ENCODE measurements around the gene ATP6V1B1. TPM values are rescaled to one million over a fixed set of nuclear protein-coding genes. Genes with fewer than 3 reads are reported as not detected.

Gene ATP6V1B1
- total RNA-seq, 1 experiment from 2014 or later = 7.8 TPM

GRCh38 chr2:70984228-70984575 lies 48.5 kb downstream of the ATP6V1B1 start:
- no TSS peak for BruUV-seq (replicated peaks)
- ChIA-PET POLR2A (ENCODE audit: unreplicated experiment) (no interaction called here), CTCF (interaction anchor here (0.6 to 0.7 kb wide), 3 partner anchors 11 to 84 kb away, joined by 4 to 11 read pairs (median 7); partner anchors contain the start of gene NAGK)
- H3K4me2 ChIP-seq = no peak overlapping the region
- no peak overlapping the region for H3K4me3 ChIP-seq
- H3K9me2 ChIP-seq (ENCODE audit: insufficient read depth) = no peaks in the 10 kb centered on the region
- no peak for DNase-seq
- no peaks in the 10 kb centered on the region for H3K79me2 ChIP-seq (ENCODE audit: low read depth)
- H2AFZ ChIP-seq = no peak overlapping the region
- no peak overlapping the region for H3K27ac ChIP-seq
- no peaks in the 10 kb centered on the region; the same call in 1 of the 2 replicates for H4K20me1 ChIP-seq (ENCODE audit: insufficient read depth)
- TF ChIP-seq EZH2 (IDR thresholded peaks at IDR 0.05; ENCODE audit: low read depth) (no peak), CTCF (conservative IDR thresholded peaks at IDR 0.05) (no peak)
- intact Hi-C loops (cut with micrococcal nuclease; ENCODE audit: unreplicated experiment) = no loop called here
- no peaks in the 10 kb centered on the region for H3K4me1 ChIP-seq (replicated peaks; ENCODE audit: insufficient read depth)
- H3K9me3 ChIP-seq (ENCODE audit: insufficient read depth, low read depth) = no peaks in the 10 kb centered on the region
- H3K36me3 ChIP-seq (ENCODE audit: low read depth) = no peaks in the 10 kb centered on the region
- H3F3A ChIP-seq (ENCODE audit: insufficient read depth, low read depth) = no peaks in the 10 kb centered on the region
- H3K27me3 ChIP-seq (ENCODE audit: insufficient read depth, low read depth) = no peaks in the 10 kb centered on the region

- peak in 1 of 2 experiments; percentile 52 for DNase-seq
Observed at GRCh38 chr2:70984576-70985282, 49.0 kb downstream of the ATP6V1B1 start.

GRCh38 chr2:70985283-70985688 lies 49.6 kb downstream of the ATP6V1B1 start:
- Histone ChIP-seq H3K27me3 (ENCODE audit: insufficient read depth, low read depth) (no peaks in the 10 kb centered on the region), H3K27ac (no peak overlapping the region), H3F3A (ENCODE audit: insufficient read depth, low read depth) (no peaks in the 10 kb centered on the region), H3K79me2 (ENCODE audit: low read depth) (no peaks in the 10 kb centered on the region), H3K4me2 (no peak overlapping the region), H3K36me3 (ENCODE audit: low read depth) (no peaks in the 10 kb centered on the region), H2AFZ (no peak overlapping the region), H3K9me3 (ENCODE audit: insufficient read depth, low read depth) (no peaks in the 10 kb centered on the region), H3K9me2 (ENCODE audit: insufficient read depth) (no peaks in the 10 kb centered on the region), H3K4me3 (no peak overlapping the region), H4K20me1 (ENCODE audit: insufficient read depth) (no peaks in the 10 kb centered on the region; the same call in 1 of the 2 replicates), H3K4me1 (replicated peaks; ENCODE audit: insufficient read depth) (no peaks in the 10 kb centered on the region)
- intact Hi-C loops (cut with micrococcal nuclease; ENCODE audit: unreplicated experiment) = no loop called here
- no peak for TF ChIP-seq EZH2 (IDR thresholded peaks at IDR 0.05; ENCODE audit: low read depth)
- no peak for TF ChIP-seq CTCF (conservative IDR thresholded peaks at IDR 0.05)
- BruUV-seq (replicated peaks) = no TSS peak
- CTCF ChIA-PET = no interaction called here
- POLR2A ChIA-PET (ENCODE audit: unreplicated experiment) = interaction anchor here (0.6 kb wide), 1 partner anchor 691 kb away, joined by 4 read pairs; the partner anchor contains the start of gene SNRPG
- no peak for DNase-seq

More at GRCh38 chr2:70984576-70985282, 49.0 kb downstream of the ATP6V1B1 start:
- H3K4me3 ChIP-seq = no peak overlapping the region
- H3K9me3 ChIP-seq (ENCODE audit: insufficient read depth, low read depth) = no peaks in the 10 kb centered on the region
- ChIA-PET POLR2A (ENCODE audit: unreplicated experiment) (no interaction called here), CTCF (interaction anchor here (0.6 to 0.7 kb wide), 3 partner anchors 11 to 83 kb away, joined by 4 to 11 read pairs (median 7); partner anchors contain the start of gene NAGK)
- H3K4me1 ChIP-seq (replicated peaks; ENCODE audit: insufficient read depth) = no peaks in the 10 kb centered on the region
- no peaks in the 10 kb centered on the region for H3F3A ChIP-seq (ENCODE audit: insufficient read depth, low read depth)
- TF ChIP-seq CTCF (conservative IDR thresholded peaks at IDR 0.05) (no peak), EZH2 (IDR thresholded peaks at IDR 0.05; ENCODE audit: low read depth) (no peak)
- H4K20me1 ChIP-seq (ENCODE audit: insufficient read depth) = no peaks in the 10 kb centered on the region; the same call in 1 of the 2 replicates
- H3K79me2 ChIP-seq (ENCODE audit: low read depth) = no peaks in the 10 kb centered on the region
- BruUV-seq (replicated peaks) = no TSS peak
- intact Hi-C loops (cut with micrococcal nuclease; ENCODE audit: unreplicated experiment) = no loop called here
- H2AFZ ChIP-seq = no peak overlapping the region
- no peak overlapping the region for H3K27ac ChIP-seq
- H3K27me3 ChIP-seq (ENCODE audit: insufficient read depth, low read depth) = no peaks in the 10 kb centered on the region
- H3K4me2 ChIP-seq = no peak overlapping the region
- H3K36me3 ChIP-seq (ENCODE audit: low read depth) = no peaks in the 10 kb centered on the region
- H3K9me2 ChIP-seq (ENCODE audit: insufficient read depth) = no peaks in the 10 kb centered on the region
